MM.1S (cell line): ENCODE results near the gene FXR2.
A peak's percentile ranks its signal among the peaks of the same experiment; 100 is the strongest.

Experiments used
- DNase-seq: peaks from one replicate; pipeline ENCODE4 v3.0.0-alpha.2; 2015
- H2AFZ ChIP-seq: fragments of 300-600 bp; sonication (generic); 2 replicates; pipeline ENCODE4 v1.6.0; 2016; ENCODE audit warnings: antibody characterized with exemption, low read length
- H3F3A ChIP-seq: fragments of 300-600 bp; sonication (generic); 2 replicates; pipeline ENCODE4 v1.6.1; 2016; ENCODE audit warnings: mild to moderate bottlenecking, antibody characterized with exemption, low read length, moderate library complexity, mixed read lengths; ENCODE audit not compliant: insufficient read depth
- H3K27ac ChIP-seq: fragments of 300-600 bp; sonication (generic); 2 replicates; pipeline ENCODE4 v1.5.1; 2016; ENCODE audit warnings: mild to moderate bottlenecking, low read length
- H3K27me3 ChIP-seq: fragments of 300-600 bp; sonication (generic); replicated peaks from 2 replicates; pipeline ENCODE4 v1.6.0; 2016; ENCODE audit warnings: low read length; ENCODE audit not compliant: insufficient read depth
- H3K36me3 ChIP-seq: fragments of 300-600 bp; sonication (generic); replicated peaks from 2 replicates; pipeline ENCODE4 v1.6.1; 2016; ENCODE audit warnings: mild to moderate bottlenecking, low read length, mixed read lengths; ENCODE audit not compliant: insufficient read depth
- H3K4me1 ChIP-seq: fragments of 300-600 bp; sonication (generic); 2 replicates; pipeline ENCODE4 v1.6.1; 2016; ENCODE audit warnings: low read length, mixed read lengths
- H3K4me2 ChIP-seq: fragments of 300-600 bp; sonication (generic); 2 replicates; pipeline ENCODE4 v1.6.0; 2016; ENCODE audit warnings: low read depth, low read length
- H3K4me3 ChIP-seq: fragments of 300-600 bp; sonication (generic); 2 replicates; pipeline ENCODE4 v1.5.1; 2016; ENCODE audit warnings: low read length, mixed read lengths
- H3K79me2 ChIP-seq: fragments of 300-600 bp; sonication (generic); 2 replicates; pipeline ENCODE4 v1.6.1; 2016; ENCODE audit warnings: mixed run types, low read length, mixed read lengths
- H3K9ac ChIP-seq: fragments of 300-600 bp; sonication (generic); 2 replicates; pipeline ENCODE4 v1.6.1; 2016; ENCODE audit warnings: low read length, mixed read lengths
- H3K9me2 ChIP-seq: fragments of 300-600 bp; sonication (generic); replicated peaks from 2 replicates; pipeline ENCODE4 v1.6.1; 2016; ENCODE audit warnings: mild to moderate bottlenecking, low read length, mixed read lengths; ENCODE audit not compliant: insufficient read depth
- H3K9me3 ChIP-seq: fragments of 300-600 bp; sonication (generic); replicated peaks from 2 replicates; pipeline ENCODE4 v1.6.1; 2016; ENCODE audit warnings: mild to moderate bottlenecking, low read length, mixed read lengths; ENCODE audit not compliant: insufficient read depth
- H4K20me1 ChIP-seq: fragments of 300-600 bp; sonication (generic); 2 replicates; pipeline ENCODE4 v1.6.1; 2016; ENCODE audit warnings: mild to moderate bottlenecking, low read length, moderate library complexity, mixed read lengths; ENCODE audit not compliant: insufficient read depth
- EZH2 ChIP-seq: fragments of 300-600 bp; sonication (generic); optimal IDR thresholded peaks from 2 replicates; pipeline ENCODE3; 2017; ENCODE audit warnings: low read depth, mild to moderate bottlenecking, antibody characterized with exemption, low read length, mixed read lengths
- EZH2phosphoT487 ChIP-seq: fragments of 300-600 bp; sonication (generic); IDR thresholded peaks from 2 replicates; pipeline ENCODE4 v1.6.1; 2018; ENCODE audit warnings: antibody characterized with exemption, low read length
- TF ChIP-seq, protein P1 (sequence below): fragments of 300-600 bp; sonication (generic); IDR thresholded peaks from 2 replicates; pipeline ENCODE4 v1.5.1; 2016; ENCODE audit warnings: antibody characterized with exemption, low read length, mixed read lengths

FXR2 gene

DNA sequence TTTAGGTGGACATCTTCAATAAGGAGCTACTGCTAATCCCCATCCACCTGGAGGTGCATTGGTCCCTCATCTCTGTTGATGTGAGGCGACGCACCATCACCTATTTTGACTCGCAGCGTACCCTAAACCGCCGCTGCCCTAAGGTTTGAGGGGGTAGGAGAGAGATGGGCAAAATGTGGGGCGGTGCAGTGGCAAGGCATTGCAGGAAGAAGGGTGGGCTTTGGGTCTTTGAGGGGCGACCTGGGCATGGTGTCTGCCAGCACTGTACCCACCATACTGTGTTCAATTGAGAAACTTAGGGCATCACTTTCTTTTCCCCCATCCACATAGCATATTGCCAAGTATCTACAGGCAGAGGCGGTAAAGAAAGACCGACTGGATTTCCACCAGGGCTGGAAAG, 44.3 kb downstream of the FXR2 start:
- peaks cover 17% of the 10 kb centered on the region for H4K20me1 ChIP-seq
- DNase-seq = no peak
- peaks cover 17% of the 10 kb centered on the region for H3K4me1 ChIP-seq
- H3K4me2 ChIP-seq = no peak overlapping the region
- no peak overlapping the region for H3K27ac ChIP-seq
- H3K4me3 ChIP-seq = no peak overlapping the region
- no peaks in the 10 kb centered on the region for H3K9me2 ChIP-seq
- peaks cover 30% of the 10 kb centered on the region for H3F3A ChIP-seq
- H3K9me3 ChIP-seq = no peaks in the 10 kb centered on the region
- TF ChIP-seq EZH2phosphoT487 (no peak), EZH2 (no peak)
- TF ChIP-seq, protein P1, sequence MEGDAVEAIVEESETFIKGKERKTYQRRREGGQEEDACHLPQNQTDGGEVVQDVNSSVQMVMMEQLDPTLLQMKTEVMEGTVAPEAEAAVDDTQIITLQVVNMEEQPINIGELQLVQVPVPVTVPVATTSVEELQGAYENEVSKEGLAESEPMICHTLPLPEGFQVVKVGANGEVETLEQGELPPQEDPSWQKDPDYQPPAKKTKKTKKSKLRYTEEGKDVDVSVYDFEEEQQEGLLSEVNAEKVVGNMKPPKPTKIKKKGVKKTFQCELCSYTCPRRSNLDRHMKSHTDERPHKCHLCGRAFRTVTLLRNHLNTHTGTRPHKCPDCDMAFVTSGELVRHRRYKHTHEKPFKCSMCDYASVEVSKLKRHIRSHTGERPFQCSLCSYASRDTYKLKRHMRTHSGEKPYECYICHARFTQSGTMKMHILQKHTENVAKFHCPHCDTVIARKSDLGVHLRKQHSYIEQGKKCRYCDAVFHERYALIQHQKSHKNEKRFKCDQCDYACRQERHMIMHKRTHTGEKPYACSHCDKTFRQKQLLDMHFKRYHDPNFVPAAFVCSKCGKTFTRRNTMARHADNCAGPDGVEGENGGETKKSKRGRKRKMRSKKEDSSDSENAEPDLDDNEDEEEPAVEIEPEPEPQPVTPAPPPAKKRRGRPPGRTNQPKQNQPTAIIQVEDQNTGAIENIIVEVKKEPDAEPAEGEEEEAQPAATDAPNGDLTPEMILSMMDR = no peak
- peaks cover 57% of the 10 kb centered on the region for H3K79me2 ChIP-seq
- no peaks in the 10 kb centered on the region for H3K27me3 ChIP-seq
- H2AFZ ChIP-seq = no peak overlapping the region
- H3K36me3 ChIP-seq = peaks cover 14% of the 10 kb centered on the region
- H3K9ac ChIP-seq = no peak overlapping the region

- H3K79me2 ChIP-seq = peaks cover 57% of the 10 kb centered on the region
- H2AFZ ChIP-seq = no peak overlapping the region
- no peak for TF ChIP-seq EZH2phosphoT487
- no peak for TF ChIP-seq EZH2
- TF ChIP-seq, protein P1 = no peak
These were observed 45.1 kb downstream of the FXR2 start for GRCh38 chr17:7569571-7569970.

DNA sequence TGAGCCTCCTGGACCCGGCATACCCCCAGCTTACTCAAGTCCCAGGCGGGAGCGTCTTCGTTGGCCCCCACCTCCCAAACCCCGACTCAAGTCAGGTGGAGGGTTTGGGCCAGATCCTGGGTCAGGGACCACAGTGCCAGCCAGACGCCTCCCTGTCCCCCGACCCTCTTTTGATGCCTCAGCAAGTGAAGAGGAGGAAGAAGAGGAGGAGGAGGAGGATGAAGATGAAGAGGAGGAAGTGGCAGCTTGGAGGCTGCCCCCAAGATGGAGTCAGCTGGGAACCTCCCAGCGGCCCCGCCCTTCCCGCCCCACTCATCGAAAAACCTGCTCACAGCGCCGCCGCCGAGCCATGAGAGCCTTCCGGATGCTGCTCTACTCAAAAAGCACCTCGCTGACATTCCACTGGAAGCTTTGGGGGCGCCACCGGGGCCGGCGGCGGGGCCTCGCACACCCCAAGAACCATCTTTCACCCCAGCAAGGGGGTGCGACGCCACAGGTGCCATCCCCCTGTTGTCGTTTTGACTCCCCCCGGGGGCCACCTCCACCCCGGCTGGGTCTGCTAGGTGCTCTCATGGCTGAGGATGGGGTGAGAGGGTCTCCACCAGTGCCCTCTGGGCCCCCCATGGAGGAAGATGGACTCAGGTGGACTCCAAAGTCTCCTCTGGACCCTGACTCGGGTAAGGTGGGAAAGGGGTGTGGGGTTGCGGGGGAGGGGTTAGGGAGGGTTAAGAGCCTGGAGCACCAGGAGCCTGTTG, 51.4 kb downstream of the FXR2 start:
- peaks cover 52% of the 10 kb centered on the region for H3K79me2 ChIP-seq
- no peak for DNase-seq
- no peaks in the 10 kb centered on the region for H4K20me1 ChIP-seq
- no peak overlapping the region for H3K4me3 ChIP-seq
- no peak for TF ChIP-seq EZH2
- TF ChIP-seq EZH2phosphoT487 = no peak
- TF ChIP-seq, protein P1 = no peak
- H3K36me3 ChIP-seq = peaks cover 8% of the 10 kb centered on the region; the same call in 1 of the 2 replicates
- H3K9ac ChIP-seq = no peak overlapping the region
- H3K4me1 ChIP-seq = peaks cover 20% of the 10 kb centered on the region
- peaks cover 14% of the 10 kb centered on the region; the same call in 1 of the 2 replicates for H3F3A ChIP-seq
- no peaks in the 10 kb centered on the region for H3K27me3 ChIP-seq
- no peak overlapping the region for H2AFZ ChIP-seq
- H3K4me2 ChIP-seq = peak overlapping the region; percentile 90; the same call in 1 of the 2 replicates
- no peaks in the 10 kb centered on the region for H3K9me2 ChIP-seq
- H3K27ac ChIP-seq = no peak overlapping the region
- no peaks in the 10 kb centered on the region for H3K9me3 ChIP-seq

More at GRCh38 chr17:7569571-7569970, 45.1 kb downstream of the FXR2 start:
- Histone ChIP-seq H3K36me3 (peaks cover 14% of the 10 kb centered on the region), H3K9me2 (no peaks in the 10 kb centered on the region), H3K27me3 (no peaks in the 10 kb centered on the region), H3K9ac (no peak overlapping the region), H3K4me2 (no peak overlapping the region), H3K27ac (no peak overlapping the region), H3K4me1 (peaks cover 10% of the 10 kb centered on the region), H4K20me1 (peaks cover 9% of the 10 kb centered on the region), H3F3A (peaks cover 22% of the 10 kb centered on the region), H3K4me3 (no peak overlapping the region), H3K9me3 (no peaks in the 10 kb centered on the region)
- DNase-seq = no peak
